Neural cell (in vitro differentiated cells): ENCODE data around the gene CXCR3.

Source experiments
- EP300 ChIP-seq: fragments of 450-650 bp; conservative IDR thresholded peaks from 2 replicates; pipeline ENCODE4 v1.6.1; 2014; ENCODE audit warnings: antibody characterized with exemption, mild to moderate bottlenecking, moderate library complexity; ENCODE audit not compliant: poor library complexity, severe bottlenecking
- EZH2 ChIP-seq: fragments of 200-600, 300-800 bp; shearing (Covaris generic), sonication (generic); IDR thresholded peaks from 2 replicates; pipeline ENCODE4 v1.6.1; 2014; ENCODE audit warnings: antibody characterized with exemption, low read length, borderline replicate concordance, mild to moderate bottlenecking; ENCODE audit not compliant: insufficient read depth, poor library complexity, severe bottlenecking
- MXI1 ChIP-seq: fragments of 450-650 bp; conservative IDR thresholded peaks from 2 replicates; pipeline ENCODE4 v1.6.1; 2014; ENCODE audit warnings: antibody characterized with exemption, mild to moderate bottlenecking; ENCODE audit not compliant: poor library complexity, severe bottlenecking
- POLR2AphosphoS5 ChIP-seq: IDR thresholded peaks from 2 replicates; pipeline ENCODE4 v1.6.1; 2012
- RAD21 ChIP-seq: fragments of 450-650 bp; conservative IDR thresholded peaks from 2 replicates; pipeline ENCODE4 v1.6.1; 2014; ENCODE audit warnings: antibody characterized with exemption, mild to moderate bottlenecking, moderate library complexity
- SMC3 ChIP-seq: fragments of 450-650 bp; conservative IDR thresholded peaks from 2 replicates; pipeline ENCODE4 v1.6.1; 2014; ENCODE audit warnings: antibody characterized with exemption, mild to moderate bottlenecking, moderate library complexity; ENCODE audit not compliant: poor library complexity
- TF ChIP-seq, protein P1 (sequence below): fragments of 450-650 bp; IDR thresholded peaks from 2 replicates; pipeline ENCODE4 v1.5.1; 2014; ENCODE audit warnings: antibody characterized with exemption, mild to moderate bottlenecking, moderate library complexity; ENCODE audit not compliant: poor library complexity, severe bottlenecking
- TF ChIP-seq, protein P2 (sequence below): IDR thresholded peaks from 2 replicates; pipeline ENCODE4 v1.6.1; 2012; ENCODE audit warnings: borderline replicate concordance

DNA sequence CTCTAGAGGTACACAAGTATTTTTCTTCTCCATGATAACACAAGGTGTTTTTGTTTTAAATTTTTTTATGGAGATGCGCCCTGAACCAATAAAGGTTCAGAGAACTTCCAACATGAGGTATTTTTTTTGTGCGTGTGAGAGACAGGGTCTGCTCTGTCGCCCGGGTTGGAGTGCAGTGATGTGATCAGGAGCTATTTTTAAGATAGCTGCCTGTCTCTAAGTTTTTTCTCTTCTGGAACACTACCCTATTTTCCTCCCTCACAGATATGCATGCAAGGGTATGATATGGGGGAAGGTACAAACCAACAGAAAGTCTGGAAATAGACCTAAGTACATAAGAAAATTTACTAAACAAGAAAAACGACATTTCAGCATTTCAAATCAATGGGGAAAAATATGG, 37.1 kb downstream of the CXCR3 start:
- TF ChIP-seq RAD21 (no peak), MXI1 (no peak), EZH2 (no peak), POLR2AphosphoS5 (no peak), SMC3 (no peak), EP300 (no peak)
- TF ChIP-seq, protein P1, sequence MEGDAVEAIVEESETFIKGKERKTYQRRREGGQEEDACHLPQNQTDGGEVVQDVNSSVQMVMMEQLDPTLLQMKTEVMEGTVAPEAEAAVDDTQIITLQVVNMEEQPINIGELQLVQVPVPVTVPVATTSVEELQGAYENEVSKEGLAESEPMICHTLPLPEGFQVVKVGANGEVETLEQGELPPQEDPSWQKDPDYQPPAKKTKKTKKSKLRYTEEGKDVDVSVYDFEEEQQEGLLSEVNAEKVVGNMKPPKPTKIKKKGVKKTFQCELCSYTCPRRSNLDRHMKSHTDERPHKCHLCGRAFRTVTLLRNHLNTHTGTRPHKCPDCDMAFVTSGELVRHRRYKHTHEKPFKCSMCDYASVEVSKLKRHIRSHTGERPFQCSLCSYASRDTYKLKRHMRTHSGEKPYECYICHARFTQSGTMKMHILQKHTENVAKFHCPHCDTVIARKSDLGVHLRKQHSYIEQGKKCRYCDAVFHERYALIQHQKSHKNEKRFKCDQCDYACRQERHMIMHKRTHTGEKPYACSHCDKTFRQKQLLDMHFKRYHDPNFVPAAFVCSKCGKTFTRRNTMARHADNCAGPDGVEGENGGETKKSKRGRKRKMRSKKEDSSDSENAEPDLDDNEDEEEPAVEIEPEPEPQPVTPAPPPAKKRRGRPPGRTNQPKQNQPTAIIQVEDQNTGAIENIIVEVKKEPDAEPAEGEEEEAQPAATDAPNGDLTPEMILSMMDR = no peak
- TF ChIP-seq, protein P2, sequence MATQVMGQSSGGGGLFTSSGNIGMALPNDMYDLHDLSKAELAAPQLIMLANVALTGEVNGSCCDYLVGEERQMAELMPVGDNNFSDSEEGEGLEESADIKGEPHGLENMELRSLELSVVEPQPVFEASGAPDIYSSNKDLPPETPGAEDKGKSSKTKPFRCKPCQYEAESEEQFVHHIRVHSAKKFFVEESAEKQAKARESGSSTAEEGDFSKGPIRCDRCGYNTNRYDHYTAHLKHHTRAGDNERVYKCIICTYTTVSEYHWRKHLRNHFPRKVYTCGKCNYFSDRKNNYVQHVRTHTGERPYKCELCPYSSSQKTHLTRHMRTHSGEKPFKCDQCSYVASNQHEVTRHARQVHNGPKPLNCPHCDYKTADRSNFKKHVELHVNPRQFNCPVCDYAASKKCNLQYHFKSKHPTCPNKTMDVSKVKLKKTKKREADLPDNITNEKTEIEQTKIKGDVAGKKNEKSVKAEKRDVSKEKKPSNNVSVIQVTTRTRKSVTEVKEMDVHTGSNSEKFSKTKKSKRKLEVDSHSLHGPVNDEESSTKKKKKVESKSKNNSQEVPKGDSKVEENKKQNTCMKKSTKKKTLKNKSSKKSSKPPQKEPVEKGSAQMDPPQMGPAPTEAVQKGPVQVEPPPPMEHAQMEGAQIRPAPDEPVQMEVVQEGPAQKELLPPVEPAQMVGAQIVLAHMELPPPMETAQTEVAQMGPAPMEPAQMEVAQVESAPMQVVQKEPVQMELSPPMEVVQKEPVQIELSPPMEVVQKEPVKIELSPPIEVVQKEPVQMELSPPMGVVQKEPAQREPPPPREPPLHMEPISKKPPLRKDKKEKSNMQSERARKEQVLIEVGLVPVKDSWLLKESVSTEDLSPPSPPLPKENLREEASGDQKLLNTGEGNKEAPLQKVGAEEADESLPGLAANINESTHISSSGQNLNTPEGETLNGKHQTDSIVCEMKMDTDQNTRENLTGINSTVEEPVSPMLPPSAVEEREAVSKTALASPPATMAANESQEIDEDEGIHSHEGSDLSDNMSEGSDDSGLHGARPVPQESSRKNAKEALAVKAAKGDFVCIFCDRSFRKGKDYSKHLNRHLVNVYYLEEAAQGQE = no peak
